IMR-90 (cell line): Measurements from ENCODE around the gene RBM44. TPM values are rescaled to one million over a fixed set of nuclear protein-coding genes. Genes with fewer than 3 reads are reported as not detected.

Source experiments
- ATAC-seq: fragments of 200-7000 bp; cut with Tn5 transposase; 2 replicates; pipeline ENCODE4 v1.9.1; 2020; ENCODE audit warnings: low read depth, mild to moderate bottlenecking, moderate library complexity
- BruUV-seq: library from RNA; stranded (reverse); fragments of 400-500 nt; replicated peaks from 2 replicates; lab custom pipeline; 2021; lab: Mats Ljungman, UMichigan
- CTCF ChIA-PET: fragments of 300-600 bp; formaldehyde crosslinking; extraction: SDS; loops from one replicate; lab custom pipeline; 2021; ENCODE audit warnings: antibody characterized with exemption; lab: Yijun Ruan, JAX
- POLR2A ChIA-PET: fragments of 300-600 bp; sonication (Branson Sonifier 250); formaldehyde crosslinking; loops from one replicate; lab custom pipeline; 2022; ENCODE audit warnings: antibody characterized with exemption; ENCODE audit not compliant: unreplicated experiment; lab: Charles Lee
- DNase-seq: peaks from one replicate; pipeline ENCODE4 v3.0.0; 2013
- H2AFZ ChIP-seq: replicated peaks from 2 replicates; pipeline ENCODE3; 2013; ENCODE audit warnings: low read length, mild to moderate bottlenecking; ENCODE audit not compliant: poor library complexity
- H2AK5ac ChIP-seq: 2 replicates; pipeline ENCODE4 v1.6.1; 2013; ENCODE audit warnings: low read depth, low read length, inconsistent platforms
- H2AK9ac ChIP-seq: replicated peaks from 2 replicates; pipeline ENCODE3; 2013; ENCODE audit warnings: mild to moderate bottlenecking, low read depth, low read length, moderate library complexity; ENCODE audit not compliant: poor library complexity
- H2BK120ac ChIP-seq: 2 replicates; pipeline ENCODE4 v1.6.1; 2013; ENCODE audit warnings: low read depth, low read length, inconsistent platforms
- H2BK15ac ChIP-seq: 3 replicates; pipeline ENCODE4 v1.6.1; 2013; ENCODE audit warnings: low read depth, low read length, inconsistent platforms
- H2BK20ac ChIP-seq: 2 replicates; pipeline ENCODE4 v1.6.1; 2013; ENCODE audit warnings: low read depth, mild to moderate bottlenecking, inconsistent platforms, low read length, moderate library complexity
- H2BK5ac ChIP-seq: 2 replicates; pipeline ENCODE4 v1.6.1; 2013; ENCODE audit warnings: mild to moderate bottlenecking, low read depth, low read length, inconsistent platforms; ENCODE audit not compliant: poor library complexity, severe bottlenecking
- H3K14ac ChIP-seq: replicated peaks from 2 replicates; pipeline ENCODE4 v1.6.1; 2013; ENCODE audit warnings: low read depth, low read length, inconsistent platforms
- H3K18ac ChIP-seq: 2 replicates; pipeline ENCODE4 v1.6.1; 2013; ENCODE audit warnings: low read depth, low read length, control low read depth
- H3K23ac ChIP-seq: 2 replicates; pipeline ENCODE4 v1.6.1; 2013; ENCODE audit warnings: low read depth, low read length, inconsistent platforms
- H3K27ac ChIP-seq: 2 replicates; pipeline ENCODE4 v1.5.1; 2013; ENCODE audit warnings: mild to moderate bottlenecking, control low read depth, low read length; ENCODE audit not compliant: insufficient read depth
- H3K27me3 ChIP-seq: 2 replicates; pipeline ENCODE4 v1.6.1; 2013; ENCODE audit warnings: low read length; ENCODE audit not compliant: control insufficient read depth, insufficient read depth
- H3K36me3 ChIP-seq: 2 replicates; pipeline ENCODE4 v1.6.1; 2013; ENCODE audit warnings: low read length, mixed read lengths; ENCODE audit not compliant: control insufficient read depth, insufficient read depth
- H3K4ac ChIP-seq: 2 replicates; pipeline ENCODE4 v1.6.1; 2013; ENCODE audit warnings: low read depth, low read length, inconsistent platforms
- H3K4me1 ChIP-seq: 2 replicates; pipeline ENCODE4 v1.6.1; 2013; ENCODE audit warnings: low read length, mixed read lengths; ENCODE audit not compliant: control insufficient read depth, insufficient read depth
- H3K4me2 ChIP-seq: 2 replicates; pipeline ENCODE4 v1.6.1; 2013; ENCODE audit warnings: low read depth, mild to moderate bottlenecking, control low read depth, low read length, moderate library complexity
- H3K4me3 ChIP-seq: 2 replicates; pipeline ENCODE4 v1.5.1; 2013; ENCODE audit warnings: low read depth, mild to moderate bottlenecking, control low read depth, low read length, moderate library complexity; ENCODE audit not compliant: insufficient read depth
- H3K56ac ChIP-seq: 2 replicates; pipeline ENCODE4 v1.6.1; 2013; ENCODE audit warnings: low read length, inconsistent platforms; ENCODE audit not compliant: insufficient read depth; ENCODE audit errors: extremely low read depth
- H3K79me1 ChIP-seq, 2 experiments: 2 replicates each; pipeline ENCODE4 v1.6.1; 2013; ENCODE audit warnings: low read length in 2 of 2, inconsistent platforms in 1 of 2, low read depth in 1 of 2
- H3K9ac ChIP-seq: 2 replicates; pipeline ENCODE4 v1.6.1; 2013; ENCODE audit warnings: low read depth, low read length, control low read depth
- H3K9me1 ChIP-seq: 2 replicates; pipeline ENCODE4 v1.6.1; 2013; ENCODE audit warnings: low read length, inconsistent platforms; ENCODE audit not compliant: insufficient read depth
- H3K9me3 ChIP-seq: 2 replicates; pipeline ENCODE4 v1.6.1; 2013; ENCODE audit warnings: low read length; ENCODE audit not compliant: control insufficient read depth, insufficient read depth
- H4K20me1 ChIP-seq: 2 replicates; pipeline ENCODE4 v1.6.1; 2013; ENCODE audit warnings: low read length, inconsistent platforms; ENCODE audit not compliant: insufficient read depth
- H4K5ac ChIP-seq: 2 replicates; pipeline ENCODE4 v1.6.1; 2013; ENCODE audit warnings: mild to moderate bottlenecking, low read depth, low read length, control low read depth
- H4K8ac ChIP-seq, 2 experiments: 2 replicates each; pipeline ENCODE4 v1.6.1; 2013; ENCODE audit warnings: low read depth in 2 of 2, low read length in 2 of 2, control low read depth in 1 of 2, inconsistent platforms in 1 of 2
- H4K91ac ChIP-seq: 2 replicates; pipeline ENCODE4 v1.6.1; 2013; ENCODE audit warnings: low read depth, low read length, inconsistent platforms; ENCODE audit not compliant: insufficient read depth
- NFE2L2 ChIP-seq: fragments of 150-350 bp; IDR thresholded peaks from 2 replicates; pipeline ENCODE4 v1.6.1; 2016; ENCODE audit warnings: low read depth, mild to moderate bottlenecking, low read length
- POLR2A ChIP-seq: IDR thresholded peaks from 2 replicates; pipeline ENCODE4 v1.6.1; 2012; ENCODE audit warnings: mild to moderate bottlenecking, low read depth, low read length
- WGBS, 2 experiments: methylation state at CpG; one replicate each; pipeline versions ENCODE4 v1.1.5 to v1.1.7; 2013; ENCODE audit warnings: missing lambda C conversion rate in 2 of 2; ENCODE audit not compliant: insufficient read length in 1 of 2; ENCODE audit errors: extremely low coverage in 2 of 2; 5-methylcytosine and 5-hydroxymethylcytosine counted together
- dilution Hi-C: fragments of 300-500 bp; cut with HindIII; formaldehyde crosslinking; loops from one replicate; pipeline ENCODE4 v1.14.3; 2018; ENCODE audit warnings: low sequenced_read_pairs; ENCODE audit not compliant: unreplicated experiment
- in situ Hi-C: fragments of 300-500 bp; cut with MboI; formaldehyde crosslinking; loops from 3 replicates; pipeline ENCODE4 v1.14.3; 2019; ENCODE audit warnings: low sequenced_read_pairs, inconsistent platforms, mixed read lengths
- intact Hi-C: fragments of 100-400 bp; cut with micrococcal nuclease; formaldehyde crosslinking; loops from 2 replicates; pipeline ENCODE4 v1.10.0; 2022
- polyA plus RNA-seq, 3 experiments: library from polyadenylated mRNA; depleted of rRNA; stranded (reverse); fragments of >200 nt; gene quantifications; 2 replicates each; pipeline ENCODE4 v1.2.3, GENCODE V29; 2012; ENCODE audit warnings: low replicate concordance in 1 of 3
- total RNA-seq: library from RNA; depleted of rRNA; stranded (reverse); fragments of >200 nt; gene quantifications from 2 replicates; pipeline ENCODE4 v1.2.3, GENCODE V29; 2012

RBM44 gene
- total and polyA plus RNA-seq, 2 of the 4 experiments (the other 2 are of a cell fraction), result 0.14 to 0.18 TPM

DNA sequence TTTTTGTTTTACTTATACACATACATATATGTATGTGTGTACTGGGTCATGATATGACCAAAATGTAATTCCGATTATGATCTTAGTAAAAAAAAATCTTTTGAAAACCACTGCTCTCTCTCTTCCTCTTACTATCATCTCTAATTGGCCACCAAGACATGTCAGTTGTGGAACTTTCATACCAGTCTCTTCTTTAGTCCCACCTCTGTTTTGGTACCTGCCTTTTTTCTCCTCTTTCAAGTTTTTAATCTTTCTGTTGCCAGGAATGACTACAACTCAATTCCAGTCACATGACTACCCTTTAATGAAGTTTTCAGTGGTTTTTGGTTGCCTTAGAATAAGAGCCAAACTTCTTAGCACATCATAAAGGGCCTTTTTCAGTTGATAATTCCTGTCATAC, 17.1 kb downstream of the RBM44 start:
- intact Hi-C loops, result no loop called here
- CTCF ChIA-PET, result interaction anchor here (0.6 kb wide), 1 partner anchor 271 kb away, joined by 3 read pairs; no protein-coding TSS in a partner anchor

More for the DNA sequence above, 17.1 kb downstream of the RBM44 start:
- no peak overlapping the region for H2BK120ac ChIP-seq
- POLR2A ChIA-PET, result no interaction called here
- no peak overlapping the region for H3K14ac ChIP-seq
- no peak overlapping the region for H2AK5ac ChIP-seq
- WGBS, 2 experiments, result no CpG with 5 or more reads among the region's 1 CpG
- no peak overlapping the region for H4K5ac ChIP-seq
- dilution Hi-C loops, result no loop called here
- H3K9ac ChIP-seq, result no peak overlapping the region
- in situ Hi-C loops, result no loop called here
- H3K79me1 ChIP-seq, result no peaks in the 10 kb centered on the region
- H3K4me3 ChIP-seq, result no peak overlapping the region
- H2BK5ac ChIP-seq, result no peak overlapping the region
- H3K56ac ChIP-seq, result no peak overlapping the region
- H2BK15ac ChIP-seq, result no peak overlapping the region
- H3K27ac ChIP-seq, result no peak overlapping the region
- ATAC-seq (no peak), DNase-seq (no peak)
- peaks cover 21% of the 10 kb centered on the region for H3K27me3 ChIP-seq
- no peak overlapping the region for H2AFZ ChIP-seq
- H3K9me1 ChIP-seq, result no peaks in the 10 kb centered on the region
- H3K4me2 ChIP-seq, result no peak overlapping the region
- no peak overlapping the region for H2BK20ac ChIP-seq
- H4K8ac ChIP-seq, result no peak overlapping the region
- no peak for TF ChIP-seq NFE2L2
- TF ChIP-seq POLR2A, result no peak
- H3K23ac ChIP-seq, result no peak overlapping the region
- H3K36me3 ChIP-seq, result no peaks in the 10 kb centered on the region
- no peak overlapping the region for H4K91ac ChIP-seq
- H3K18ac ChIP-seq, result no peak overlapping the region
- no TSS peak for BruUV-seq
- no peaks in the 10 kb centered on the region for H3K4me1 ChIP-seq
- H4K20me1 ChIP-seq, result no peaks in the 10 kb centered on the region
- H2AK9ac ChIP-seq, result no peak overlapping the region
- no peaks in the 10 kb centered on the region for H3K9me3 ChIP-seq
- no peak overlapping the region for H3K4ac ChIP-seq
